HUDEP-2 (cell line): Measurements from ENCODE around the gene FABP2.

Source experiments
- DNase-seq, 76 experiments: peaks; one replicate each; lab custom pipeline; 2025; ENCODE audit not compliant: unreplicated experiment in 76 of 76; lab: John Stamatoyannopoulos, UW

Gene FABP2

DNA sequence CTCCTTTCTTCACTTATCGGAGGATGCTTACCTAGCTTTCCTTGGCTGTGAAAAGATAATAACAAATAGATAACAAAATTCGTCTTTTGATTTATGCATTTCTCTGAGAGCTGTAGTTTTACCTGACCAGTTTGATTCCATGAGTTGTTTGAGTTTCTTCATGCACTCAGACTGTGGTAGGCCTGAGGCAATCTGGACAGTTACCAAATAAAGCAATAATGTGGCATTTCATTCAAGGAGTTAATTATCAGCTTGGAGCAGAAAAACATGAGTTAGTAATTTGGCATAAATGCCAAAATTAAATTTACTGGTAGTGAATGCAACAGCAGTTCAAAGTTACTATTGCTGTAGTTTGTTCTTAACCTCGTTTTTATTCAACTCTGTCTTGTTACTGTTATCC, 53.5 kb downstream of the FABP2 start:
- no peak for DNase-seq
